Measurements from ENCODE around the gene DERA. TPM values are rescaled to one million over a fixed set of nuclear protein-coding genes. Genes with fewer than 3 reads are reported as not detected.
A peak's percentile ranks its signal among the peaks of the same experiment; 100 is the strongest.

Gene DERA
- total and polyA plus RNA-seq, 2 donors (not counting 1 experiment from before 2014, with no cell fraction given) = 48.2 to 51.5 TPM

DNA sequence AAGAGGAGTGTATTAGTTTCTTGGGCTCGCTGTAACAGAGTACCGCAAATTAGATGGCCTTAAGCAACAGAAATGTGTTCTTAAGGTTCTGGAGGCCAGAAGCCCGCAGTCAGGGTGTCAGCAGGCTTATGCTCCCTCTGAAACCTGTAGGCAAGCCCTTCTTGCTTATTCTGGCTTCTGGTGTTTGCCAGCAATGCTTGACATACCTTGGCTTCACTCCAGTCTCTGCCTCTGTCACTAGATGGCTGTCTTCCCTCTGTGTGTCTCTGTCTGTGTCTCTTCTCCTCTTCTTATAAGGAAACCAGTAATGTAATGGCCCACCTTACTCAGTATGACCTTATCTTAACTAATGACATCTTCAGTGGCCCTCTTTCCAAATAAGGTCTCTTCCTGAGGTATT is 85.1 kb downstream of the DERA start:
- Histone ChIP-seq H2AFZ (ENCODE audit: low read length) (no peak overlapping the region), H3K4me1 (ENCODE audit: control insufficient read depth, extremely low read depth, insufficient read depth, low read length) (no peaks in the 10 kb centered on the region), H4K20me1 (ENCODE audit: control insufficient read depth, extremely low read depth, insufficient read depth, low read length) (no peaks in the 10 kb centered on the region), H3K27me3 (ENCODE audit: control insufficient read depth, insufficient read depth, low read length) (no peaks in the 10 kb centered on the region), H3K4me3 (replicated peaks in 1 of 4; ENCODE audit: control extremely low read depth in 1 of 4, insufficient read depth in 1 of 4, low read depth in 3 of 4, low read length in 4 of 4) (no peak overlapping the region), H3K27ac (ENCODE audit: insufficient read depth, low read length) (no peak overlapping the region), H3K9ac (ENCODE audit: insufficient read depth, low read length) (no peak overlapping the region), H3K4me2 (ENCODE audit: extremely low read depth, insufficient read depth, low read length) (no peak overlapping the region), H3K36me3 (ENCODE audit: control insufficient read depth, insufficient read depth, low read length) (no peaks in the 10 kb centered on the region), H3K9me3 (ENCODE audit: control insufficient read depth, insufficient read depth, low read depth, low read length) (no peaks in the 10 kb centered on the region), H3K79me2 (ENCODE audit: control insufficient read depth, insufficient read depth, low read length) (no peaks in the 10 kb centered on the region)
- DNase-seq (ENCODE audit: low read depth in 2 of 2) = peak; percentile 19 to 64
- TF ChIP-seq, protein P1, sequence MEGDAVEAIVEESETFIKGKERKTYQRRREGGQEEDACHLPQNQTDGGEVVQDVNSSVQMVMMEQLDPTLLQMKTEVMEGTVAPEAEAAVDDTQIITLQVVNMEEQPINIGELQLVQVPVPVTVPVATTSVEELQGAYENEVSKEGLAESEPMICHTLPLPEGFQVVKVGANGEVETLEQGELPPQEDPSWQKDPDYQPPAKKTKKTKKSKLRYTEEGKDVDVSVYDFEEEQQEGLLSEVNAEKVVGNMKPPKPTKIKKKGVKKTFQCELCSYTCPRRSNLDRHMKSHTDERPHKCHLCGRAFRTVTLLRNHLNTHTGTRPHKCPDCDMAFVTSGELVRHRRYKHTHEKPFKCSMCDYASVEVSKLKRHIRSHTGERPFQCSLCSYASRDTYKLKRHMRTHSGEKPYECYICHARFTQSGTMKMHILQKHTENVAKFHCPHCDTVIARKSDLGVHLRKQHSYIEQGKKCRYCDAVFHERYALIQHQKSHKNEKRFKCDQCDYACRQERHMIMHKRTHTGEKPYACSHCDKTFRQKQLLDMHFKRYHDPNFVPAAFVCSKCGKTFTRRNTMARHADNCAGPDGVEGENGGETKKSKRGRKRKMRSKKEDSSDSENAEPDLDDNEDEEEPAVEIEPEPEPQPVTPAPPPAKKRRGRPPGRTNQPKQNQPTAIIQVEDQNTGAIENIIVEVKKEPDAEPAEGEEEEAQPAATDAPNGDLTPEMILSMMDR (conservative IDR thresholded peaks at IDR 0.05 in 1 of 2, IDR thresholded peaks at IDR 0.05 in 1 of 2; ENCODE audit: low read depth in 1 of 2, low read length in 2 of 2) = peak in 1 of 2 donors; percentile 3
- no peak for TF ChIP-seq EZH2 (IDR thresholded peaks at IDR 0.05; ENCODE audit: low read length, missing control alignments)

DNA sequence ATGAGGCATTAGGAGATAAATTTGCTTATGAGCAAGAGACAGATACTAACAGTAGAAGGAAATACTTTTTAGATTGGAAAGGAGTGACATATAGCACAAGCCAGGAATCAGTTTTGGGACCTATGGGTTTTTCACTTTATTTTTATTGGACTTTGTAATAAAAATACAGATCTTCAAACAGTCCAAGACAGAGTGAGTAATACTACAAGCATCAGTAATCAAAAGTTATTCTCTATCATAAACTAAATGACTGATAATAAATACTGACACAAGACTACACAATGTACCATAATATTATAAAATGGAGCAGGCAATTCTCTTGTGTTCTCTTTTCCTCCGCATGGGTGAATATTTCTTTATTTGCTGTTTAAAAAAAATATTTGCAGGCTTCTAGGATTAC is 85.8 kb downstream of the DERA start:
- no peak overlapping the region for H3K27ac ChIP-seq (ENCODE audit: insufficient read depth, low read length)
- no peaks in the 10 kb centered on the region for H3K36me3 ChIP-seq (ENCODE audit: control insufficient read depth, insufficient read depth, low read length)
- no peak overlapping the region for H2AFZ ChIP-seq (ENCODE audit: low read length)
- H4K20me1 ChIP-seq (ENCODE audit: control insufficient read depth, extremely low read depth, insufficient read depth, low read length) = no peaks in the 10 kb centered on the region
- no peak for DNase-seq (ENCODE audit: low read depth in 2 of 2)
- no peak overlapping the region for H3K4me3 ChIP-seq (replicated peaks in 1 of 4; ENCODE audit: control extremely low read depth in 1 of 4, insufficient read depth in 1 of 4, low read depth in 3 of 4, low read length in 4 of 4)
- no peaks in the 10 kb centered on the region for H3K9me3 ChIP-seq (ENCODE audit: control insufficient read depth, insufficient read depth, low read depth, low read length)
- TF ChIP-seq EZH2 (IDR thresholded peaks at IDR 0.05; ENCODE audit: low read length, missing control alignments) = no peak
- TF ChIP-seq, protein P1 (conservative IDR thresholded peaks at IDR 0.05 in 1 of 2, IDR thresholded peaks at IDR 0.05 in 1 of 2; ENCODE audit: low read depth in 1 of 2, low read length in 2 of 2) = no peak
- H3K79me2 ChIP-seq (ENCODE audit: control insufficient read depth, insufficient read depth, low read length) = no peaks in the 10 kb centered on the region
- H3K4me2 ChIP-seq (ENCODE audit: extremely low read depth, insufficient read depth, low read length) = no peak overlapping the region
- H3K4me1 ChIP-seq (ENCODE audit: control insufficient read depth, extremely low read depth, insufficient read depth, low read length) = no peaks in the 10 kb centered on the region
- no peaks in the 10 kb centered on the region for H3K27me3 ChIP-seq (ENCODE audit: control insufficient read depth, insufficient read depth, low read length)
- H3K9ac ChIP-seq (ENCODE audit: insufficient read depth, low read length) = no peak overlapping the region

DNA sequence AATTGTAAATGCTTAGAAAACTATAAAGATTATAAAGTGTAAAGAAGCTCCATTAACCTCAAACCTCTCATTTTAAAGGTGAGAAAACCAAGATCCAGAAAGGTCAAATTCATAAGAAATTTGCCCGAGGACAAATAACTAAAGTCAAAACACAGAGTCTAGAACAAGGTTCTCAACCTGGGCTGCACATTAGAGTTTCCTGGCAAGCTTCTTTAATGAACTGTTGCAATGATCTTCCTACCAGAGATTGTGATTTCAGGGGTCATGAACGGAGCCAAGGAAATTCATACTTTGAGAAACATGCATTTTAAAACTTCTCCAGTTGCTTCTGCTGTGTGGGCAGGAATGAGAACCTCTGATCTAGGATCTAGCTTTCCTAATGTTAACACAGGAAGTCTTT is 86.8 kb downstream of the DERA start:
- no peak for DNase-seq (ENCODE audit: low read depth in 2 of 2)
- no peaks in the 10 kb centered on the region for H4K20me1 ChIP-seq (ENCODE audit: control insufficient read depth, extremely low read depth, insufficient read depth, low read length)
- H3K79me2 ChIP-seq (ENCODE audit: control insufficient read depth, insufficient read depth, low read length) = no peaks in the 10 kb centered on the region
- H3K4me2 ChIP-seq (ENCODE audit: extremely low read depth, insufficient read depth, low read length) = no peak overlapping the region
- H3K9ac ChIP-seq (ENCODE audit: insufficient read depth, low read length) = no peak overlapping the region
- no peaks in the 10 kb centered on the region for H3K27me3 ChIP-seq (ENCODE audit: control insufficient read depth, insufficient read depth, low read length)
- no peaks in the 10 kb centered on the region for H3K9me3 ChIP-seq (ENCODE audit: control insufficient read depth, insufficient read depth, low read depth, low read length)
- H3K36me3 ChIP-seq (ENCODE audit: control insufficient read depth, insufficient read depth, low read length) = no peaks in the 10 kb centered on the region
- no peak overlapping the region for H3K27ac ChIP-seq (ENCODE audit: insufficient read depth, low read length)
- TF ChIP-seq, protein P1 (conservative IDR thresholded peaks at IDR 0.05 in 1 of 2, IDR thresholded peaks at IDR 0.05 in 1 of 2; ENCODE audit: low read depth in 1 of 2, low read length in 2 of 2) = no peak
- no peak for TF ChIP-seq EZH2 (IDR thresholded peaks at IDR 0.05; ENCODE audit: low read length, missing control alignments)
- H3K4me1 ChIP-seq (ENCODE audit: control insufficient read depth, extremely low read depth, insufficient read depth, low read length) = no peaks in the 10 kb centered on the region
- H3K4me3 ChIP-seq (replicated peaks in 1 of 4; ENCODE audit: control extremely low read depth in 1 of 4, insufficient read depth in 1 of 4, low read depth in 3 of 4, low read length in 4 of 4) = no peak overlapping the region
- no peak overlapping the region for H2AFZ ChIP-seq (ENCODE audit: low read length)

Measured in fibroblast of lung (primary cell).